Liver (tissue), 3 donors: ENCODE data around the gene CCER1.

Source experiments
- GABPA ChIP-seq, 2 donors: IDR thresholded peaks in 1 of 2; conservative IDR thresholded peaks in 1 of 2; 2 replicates each; pipeline ENCODE4 v1.6.1; 2016; ENCODE audit warnings: antibody characterized with exemption in 2 of 2, mild to moderate bottlenecking in 1 of 2, moderate library complexity in 1 of 2
- JUND ChIP-seq, 2 donors: IDR thresholded peaks; 2 replicates each; pipeline ENCODE4 v1.6.1; 2016; ENCODE audit warnings: antibody characterized with exemption in 2 of 2
- YY1 ChIP-seq: IDR thresholded peaks from 2 replicates; pipeline ENCODE4 v1.6.1; 2016; ENCODE audit warnings: antibody characterized with exemption, mild to moderate bottlenecking
- TF ChIP-seq, protein P1 (sequence below): fragments of 150-350 bp; IDR thresholded peaks from 2 replicates; pipeline ENCODE4 v1.5.1; 2017; ENCODE audit warnings: improper control_type of control experiment, low read depth, low read length; ENCODE audit not compliant: missing input control
- TF ChIP-seq, protein P2 (sequence below): IDR thresholded peaks from 2 replicates; pipeline ENCODE4 v1.6.1; 2016; ENCODE audit warnings: antibody characterized with exemption
- donor health status: healthy.
- donor health status: healthy.

DNA sequence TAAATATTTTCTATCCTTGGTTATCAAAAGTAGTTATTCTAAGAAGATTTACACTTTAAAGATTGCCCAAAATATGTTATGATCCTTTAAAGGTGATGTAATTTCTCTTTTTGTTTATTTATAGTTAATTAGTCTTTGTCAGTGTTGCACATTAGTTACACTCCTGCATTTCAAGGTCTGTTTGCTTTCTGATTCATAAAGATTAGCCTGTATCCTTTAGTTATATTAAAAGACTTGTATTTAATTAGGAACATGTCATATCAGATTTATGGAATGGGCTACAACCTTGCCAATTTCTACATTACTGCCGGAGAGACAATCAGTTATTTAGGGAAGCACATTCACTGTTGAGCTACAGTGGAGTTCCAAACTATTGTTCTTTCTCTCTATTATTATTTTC, 46.3 kb upstream of the CCER1 start:
- TF ChIP-seq, protein P1, sequence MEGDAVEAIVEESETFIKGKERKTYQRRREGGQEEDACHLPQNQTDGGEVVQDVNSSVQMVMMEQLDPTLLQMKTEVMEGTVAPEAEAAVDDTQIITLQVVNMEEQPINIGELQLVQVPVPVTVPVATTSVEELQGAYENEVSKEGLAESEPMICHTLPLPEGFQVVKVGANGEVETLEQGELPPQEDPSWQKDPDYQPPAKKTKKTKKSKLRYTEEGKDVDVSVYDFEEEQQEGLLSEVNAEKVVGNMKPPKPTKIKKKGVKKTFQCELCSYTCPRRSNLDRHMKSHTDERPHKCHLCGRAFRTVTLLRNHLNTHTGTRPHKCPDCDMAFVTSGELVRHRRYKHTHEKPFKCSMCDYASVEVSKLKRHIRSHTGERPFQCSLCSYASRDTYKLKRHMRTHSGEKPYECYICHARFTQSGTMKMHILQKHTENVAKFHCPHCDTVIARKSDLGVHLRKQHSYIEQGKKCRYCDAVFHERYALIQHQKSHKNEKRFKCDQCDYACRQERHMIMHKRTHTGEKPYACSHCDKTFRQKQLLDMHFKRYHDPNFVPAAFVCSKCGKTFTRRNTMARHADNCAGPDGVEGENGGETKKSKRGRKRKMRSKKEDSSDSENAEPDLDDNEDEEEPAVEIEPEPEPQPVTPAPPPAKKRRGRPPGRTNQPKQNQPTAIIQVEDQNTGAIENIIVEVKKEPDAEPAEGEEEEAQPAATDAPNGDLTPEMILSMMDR = no peak
- TF ChIP-seq YY1 (no peak), JUND (IDR thresholded peaks at IDR 0.05) (no peak), GABPA (IDR thresholded peaks at IDR 0.05 in 1 of 2, conservative IDR thresholded peaks at IDR 0.05 in 1 of 2) (no peak)
- TF ChIP-seq, protein P2, sequence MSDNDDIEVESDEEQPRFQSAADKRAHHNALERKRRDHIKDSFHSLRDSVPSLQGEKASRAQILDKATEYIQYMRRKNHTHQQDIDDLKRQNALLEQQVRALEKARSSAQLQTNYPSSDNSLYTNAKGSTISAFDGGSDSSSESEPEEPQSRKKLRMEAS = no peak
